Fibroblast of upper back skin (primary cell): Measurements from ENCODE around the gene DNAL4.
A peak's percentile ranks its signal among the peaks of the same experiment; 100 is the strongest.

Experiments used
- DNase-seq: peaks from one replicate; pipeline ENCODE4 v3.0.0-alpha.2; 2013

The DNAL4 gene

GRCh38 chr22:38756711-38757463 is 37.1 kb downstream of the DNAL4 start:
- no peak for DNase-seq

- DNase-seq: peak; percentile 74
These were observed 37.9 kb downstream of the DNAL4 start, which contains the start of gene SUN2 for GRCh38 chr22:38755911-38756532. Gene SUN2 (minus strand): TSS chr22:38755998. CDS start chr22:38752628, 3,370 bp downstream.

- DNase-seq: peak; percentile 39
These were observed 38.6 kb downstream of the DNAL4 start for GRCh38 chr22:38755155-38755910.

GRCh38 chr22:38754751-38755154 is 39.2 kb downstream of the DNAL4 start:
- peak; percentile 26 for DNase-seq

- peak; percentile 51 for DNase-seq
These were observed 39.8 kb downstream of the DNAL4 start for GRCh38 chr22:38753948-38754750.

GRCh38 chr22:38751422-38752346 is 42.3 kb downstream of the DNAL4 start:
- no peak for DNase-seq

- DNase-seq: no peak
These were observed 42.9 kb downstream of the DNAL4 start for GRCh38 chr22:38751066-38751421.

GRCh38 chr22:38750638-38751037 is 43.3 kb downstream of the DNAL4 start:
- no peak for DNase-seq

GRCh38 chr22:38750104-38750503 is 43.8 kb downstream of the DNAL4 start:
- no peak for DNase-seq

GRCh38 chr22:38748487-38749136 is 45.3 kb downstream of the DNAL4 start:
- no peak for DNase-seq

GRCh38 chr22:38745676-38746460 is 48.1 kb downstream of the DNAL4 start:
- no peak for DNase-seq

GRCh38 chr22:38744981-38745380 is 49.0 kb downstream of the DNAL4 start:
- no peak for DNase-seq

- DNase-seq: no peak
These were observed 51.6 kb downstream of the DNAL4 start for GRCh38 chr22:38742176-38742942.

GRCh38 chr22:38741576-38741975 is 52.4 kb downstream of the DNAL4 start:
- no peak for DNase-seq

- no peak for DNase-seq
These were observed 52.8 kb downstream of the DNAL4 start for GRCh38 chr22:38741166-38741565.

- DNase-seq: no peak
These were observed 53.2 kb downstream of the DNAL4 start for GRCh38 chr22:38740754-38741153.

- no peak for DNase-seq
These were observed 53.7 kb downstream of the DNAL4 start for GRCh38 chr22:38740116-38740723.

- DNase-seq: no peak
These were observed 54.5 kb downstream of the DNAL4 start for GRCh38 chr22:38739300-38740055.
